Body of pancreas (tissue), 4 donors: ENCODE results near the gene RIMBP2. TPM values are rescaled to one million over a fixed set of nuclear protein-coding genes. Genes with fewer than 3 reads are reported as not detected.

Experiments
- ATAC-seq: fragments of 150-250 bp; one replicate; pipeline ENCODE4 v1.9.1; 2016
- DNase-seq, 4 donors: peaks; one replicate each; pipeline ENCODE4 v3.0.0-alpha.2; 2019
- H3K27ac ChIP-seq, 4 donors: fragments of 200-600 bp; sonication (generic); 1 replicate in 3 of 4; 2 replicates in 1 of 4; pipeline versions ENCODE4 v1.5.1 to v1.6.1; 2016 to 2019; ENCODE audit warnings: mild to moderate bottlenecking in 1 of 4, mixed read lengths in 1 of 4, moderate library complexity in 1 of 4
- H3K27me3 ChIP-seq, 2 donors: fragments of 200-600 bp; sonication (generic); one replicate each; pipeline ENCODE4 v1.6.0; 2016; ENCODE audit warnings: mild to moderate bottlenecking in 1 of 2
- H3K36me3 ChIP-seq, 2 donors: fragments of 200-600 bp; sonication (generic); replicated peaks in 1 of 2; 2 replicates each; pipeline ENCODE4 v1.5.1; 2016; ENCODE audit warnings: low read depth in 2 of 2; ENCODE audit not compliant: insufficient read depth in 1 of 2
- H3K4me1 ChIP-seq: fragments of 200-600 bp; sonication (generic); one replicate; pipeline ENCODE4 v1.6.0; 2016
- H3K4me3 ChIP-seq, 2 donors: fragments of 200-600 bp; sonication (generic); 1 replicate in 1 of 2; 2 replicates in 1 of 2; pipeline ENCODE4 v1.5.1; 2016 to 2019
- H3K9me3 ChIP-seq, 3 donors: fragments of 200-600 bp; sonication (generic); 1 replicate in 2 of 3; 2 replicates in 1 of 3; pipeline ENCODE4 v1.5.1; 2016
- POLR2A ChIP-seq, 3 donors: fragments of 450-650 bp; IDR thresholded peaks; one replicate each; pipeline ENCODE4 v1.6.1; 2016; ENCODE audit warnings: antibody characterized with exemption in 3 of 3, mild to moderate bottlenecking in 2 of 3
- WGBS, 2 donors: methylation state at CpG; one replicate each; pipeline ENCODE4 v1.1.5; 2017; 5-methylcytosine and 5-hydroxymethylcytosine counted together
- intact Hi-C: fragments of 100-400 bp; cut with DNase I; formaldehyde crosslinking; loops from one replicate; pipeline ENCODE4 v1.15.1; 2023
- total RNA-seq, 2 donors: library from RNA; depleted of rRNA; stranded (reverse); fragments of >200 nt; gene quantifications; one replicate each; pipeline ENCODE4 v1.1.0, GENCODE V29; 2016
- TF ChIP-seq, protein P1 (sequence below), 7 experiments: fragments of 450-650 bp in 4 of 7; fragments of 200-600 bp in 3 of 7; sonication (generic) in 3 of 7; IDR thresholded peaks; one replicate each; pipeline ENCODE4 v1.5.1; 2016 to 2019; ENCODE audit warnings: antibody characterized with exemption in 7 of 7

The RIMBP2 gene
- total RNA-seq, 2 donors from 2014 or later: 7.3 to 27.4 TPM

DNA sequence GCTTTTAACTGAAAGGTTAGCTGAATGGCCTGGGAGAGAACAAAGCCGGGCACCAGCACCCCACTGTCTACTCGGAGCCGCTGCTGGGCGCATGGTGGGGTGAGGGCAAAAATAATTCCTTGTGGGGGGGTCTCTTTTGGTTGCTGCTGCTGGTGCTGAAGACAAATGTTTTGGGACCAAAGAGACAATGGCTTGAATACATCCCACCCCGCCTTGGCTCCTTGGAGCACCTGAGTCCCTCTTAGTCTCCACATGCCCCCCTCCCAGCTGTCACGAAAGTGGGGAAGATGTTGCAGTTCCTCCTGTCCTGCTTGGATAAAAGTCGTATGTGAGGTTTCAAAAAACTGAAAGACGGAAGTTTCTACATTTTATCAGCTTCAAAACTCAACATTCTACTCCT lies 293.4 kb downstream of the RIMBP2 start:
- TF ChIP-seq POLR2A (IDR thresholded peaks at IDR 0.05): no peak
- TF ChIP-seq, protein P1, sequence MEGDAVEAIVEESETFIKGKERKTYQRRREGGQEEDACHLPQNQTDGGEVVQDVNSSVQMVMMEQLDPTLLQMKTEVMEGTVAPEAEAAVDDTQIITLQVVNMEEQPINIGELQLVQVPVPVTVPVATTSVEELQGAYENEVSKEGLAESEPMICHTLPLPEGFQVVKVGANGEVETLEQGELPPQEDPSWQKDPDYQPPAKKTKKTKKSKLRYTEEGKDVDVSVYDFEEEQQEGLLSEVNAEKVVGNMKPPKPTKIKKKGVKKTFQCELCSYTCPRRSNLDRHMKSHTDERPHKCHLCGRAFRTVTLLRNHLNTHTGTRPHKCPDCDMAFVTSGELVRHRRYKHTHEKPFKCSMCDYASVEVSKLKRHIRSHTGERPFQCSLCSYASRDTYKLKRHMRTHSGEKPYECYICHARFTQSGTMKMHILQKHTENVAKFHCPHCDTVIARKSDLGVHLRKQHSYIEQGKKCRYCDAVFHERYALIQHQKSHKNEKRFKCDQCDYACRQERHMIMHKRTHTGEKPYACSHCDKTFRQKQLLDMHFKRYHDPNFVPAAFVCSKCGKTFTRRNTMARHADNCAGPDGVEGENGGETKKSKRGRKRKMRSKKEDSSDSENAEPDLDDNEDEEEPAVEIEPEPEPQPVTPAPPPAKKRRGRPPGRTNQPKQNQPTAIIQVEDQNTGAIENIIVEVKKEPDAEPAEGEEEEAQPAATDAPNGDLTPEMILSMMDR (IDR thresholded peaks at IDR 0.05): no peak
- no peak for ATAC-seq
- WGBS, 2 donors: 72% methylated on average over 8 of the region's 8 CpGs

DNA sequence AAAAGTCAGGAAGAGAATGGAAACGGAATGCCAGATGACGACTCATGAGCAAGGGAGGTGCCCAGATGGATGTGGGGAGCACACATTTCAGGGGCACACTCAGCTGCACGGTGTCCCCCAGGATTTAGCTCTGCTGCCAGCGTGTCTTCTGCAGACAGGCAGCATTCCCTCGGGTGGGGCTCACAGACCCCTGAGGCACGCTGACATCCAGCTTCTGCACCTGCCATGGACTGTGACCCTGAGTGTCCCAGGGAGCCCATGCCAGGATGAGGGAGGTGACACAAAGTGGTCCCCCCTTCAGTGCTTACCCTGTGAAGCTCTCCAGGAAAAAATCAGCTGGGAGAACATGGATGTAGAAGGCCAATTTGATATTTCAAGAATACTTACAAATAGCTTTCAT lies 294.2 kb downstream of the RIMBP2 start:
- H3K4me1 ChIP-seq: no peaks in the 10 kb centered on the region
- DNase-seq (no peak), ATAC-seq (no peak)
- no peaks in the 10 kb centered on the region for H3K27me3 ChIP-seq
- H3K4me3 ChIP-seq: no peak overlapping the region
- no peak overlapping the region for H3K27ac ChIP-seq
- TF ChIP-seq, protein P1 (IDR thresholded peaks at IDR 0.05): no peak
- no peak for TF ChIP-seq POLR2A (IDR thresholded peaks at IDR 0.05)
- H3K9me3 ChIP-seq: no peaks in the 10 kb centered on the region
- WGBS, 2 donors: 29 to 67% methylated on average over 2 to 6 of the region's 6 CpGs
- H3K36me3 ChIP-seq: no peaks in the 10 kb centered on the region
- intact Hi-C loops: no loop called here

More for the DNA sequence above, 293.4 kb downstream of the RIMBP2 start:
- Histone ChIP-seq H3K4me3 (no peak overlapping the region), H3K27me3 (no peaks in the 10 kb centered on the region), H3K27ac (no peak overlapping the region), H3K4me1 (no peaks in the 10 kb centered on the region), H3K36me3 (no peaks in the 10 kb centered on the region), H3K9me3 (no peaks in the 10 kb centered on the region)
- intact Hi-C loops: no loop called here
- DNase-seq: no peak

DNA sequence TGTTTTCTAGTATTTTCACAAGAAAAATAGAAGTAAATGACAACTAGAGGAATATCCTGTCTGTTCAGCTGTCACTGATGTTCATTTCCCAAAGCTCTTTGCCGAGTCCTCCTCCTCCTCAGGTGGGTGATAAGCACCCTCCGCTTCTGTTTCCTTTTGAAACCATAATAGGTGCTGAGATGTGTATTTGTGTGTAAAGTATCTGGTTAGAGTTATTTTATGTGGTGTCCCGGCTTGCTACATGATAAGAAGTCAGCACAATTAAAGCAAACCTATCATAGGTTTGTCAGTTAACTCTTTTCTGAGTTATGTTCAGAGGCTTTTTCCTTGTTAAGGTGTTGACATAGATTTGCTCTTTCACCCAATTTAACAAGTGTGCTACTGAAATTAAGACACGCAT lies 296.0 kb downstream of the RIMBP2 start:
- no peaks in the 10 kb centered on the region for H3K27me3 ChIP-seq
- H3K27ac ChIP-seq: no peak overlapping the region
- DNase-seq (no peak), ATAC-seq (no peak)
- H3K4me1 ChIP-seq: no peaks in the 10 kb centered on the region
- intact Hi-C loops: no loop called here
- WGBS, 2 donors: 63% methylated on average over 4 of the region's 4 CpGs
- no peak for TF ChIP-seq POLR2A (IDR thresholded peaks at IDR 0.05)
- TF ChIP-seq, protein P1 (IDR thresholded peaks at IDR 0.05): no peak
- H3K36me3 ChIP-seq: no peaks in the 10 kb centered on the region
- no peak overlapping the region for H3K4me3 ChIP-seq
- no peaks in the 10 kb centered on the region for H3K9me3 ChIP-seq

DNA sequence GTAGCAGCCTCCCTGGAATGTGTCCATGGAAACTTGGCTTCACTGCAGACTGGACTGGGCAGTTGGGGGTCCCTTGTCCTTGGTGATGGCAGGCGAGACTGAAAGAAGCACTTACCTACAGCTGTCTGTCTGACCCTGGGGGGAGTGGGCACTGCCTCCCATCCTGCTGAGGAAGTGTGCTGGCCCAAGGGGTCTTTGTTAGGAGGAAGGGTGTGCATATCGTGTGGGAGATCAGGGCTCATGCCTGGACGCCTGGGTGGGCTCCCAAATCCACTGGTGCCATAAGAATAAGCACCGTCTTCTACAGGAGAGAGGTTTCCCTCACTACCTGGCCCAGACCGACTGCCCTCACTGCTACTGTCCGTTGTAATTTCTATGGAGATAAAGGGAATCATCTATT lies 297.0 kb downstream of the RIMBP2 start:
- TF ChIP-seq, protein P1 (IDR thresholded peaks at IDR 0.05): no peak
- no peak for TF ChIP-seq POLR2A (IDR thresholded peaks at IDR 0.05)
- H3K9me3 ChIP-seq: no peaks in the 10 kb centered on the region
- ATAC-seq (no peak), DNase-seq (no peak)
- WGBS, 2 donors: 37 to 44% methylated on average over 4 to 6 of the region's 6 CpGs
- intact Hi-C loops: no loop called here
- H3K27ac ChIP-seq: no peak overlapping the region
- no peak overlapping the region for H3K4me3 ChIP-seq
- no peaks in the 10 kb centered on the region for H3K36me3 ChIP-seq
- H3K27me3 ChIP-seq: no peaks in the 10 kb centered on the region
- H3K4me1 ChIP-seq: no peaks in the 10 kb centered on the region

DNA sequence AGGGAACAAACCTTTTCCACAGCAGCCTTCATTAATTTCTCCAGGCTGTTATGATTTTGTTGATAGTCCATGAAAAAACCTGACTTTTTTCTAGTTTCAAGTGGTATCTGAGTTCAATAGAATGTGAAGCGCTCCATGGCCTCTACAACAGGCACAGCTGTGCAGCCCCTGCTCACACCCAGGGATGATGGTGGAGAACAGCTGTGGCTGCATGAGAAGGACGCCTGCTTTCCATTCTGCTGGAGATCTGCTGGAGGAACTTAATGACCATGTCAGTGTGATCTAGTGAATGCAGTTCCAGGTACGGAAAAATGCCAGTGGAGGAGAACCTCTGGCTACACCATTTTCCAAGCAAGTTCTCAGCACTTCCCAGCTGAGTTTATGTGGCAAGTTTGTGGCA lies 297.8 kb downstream of the RIMBP2 start:
- Histone ChIP-seq H3K27me3 (no peaks in the 10 kb centered on the region), H3K4me3 (no peak overlapping the region), H3K9me3 (no peaks in the 10 kb centered on the region), H3K36me3 (no peaks in the 10 kb centered on the region), H3K27ac (no peak overlapping the region), H3K4me1 (no peaks in the 10 kb centered on the region)
- TF ChIP-seq POLR2A (IDR thresholded peaks at IDR 0.05): no peak
- TF ChIP-seq, protein P1 (IDR thresholded peaks at IDR 0.05): no peak
- ATAC-seq (no peak), DNase-seq (no peak)
- intact Hi-C loops: no loop called here
- WGBS, 2 donors: 49 to 59% methylated on average over 3 of the region's 3 CpGs
